Stimulated activated CD4-positive, alpha-beta T cell treated with anti-CD3 and anti-CD28 coated beads, Interleukin-12 subunit alpha, Interleukin-12 subunit beta, amount 100 ng/mL, for 48 hours (primary cell): ENCODE data around the gene SRGAP1.
"Not testable (repeated sequence)": the region's sequence is repeated elsewhere in the genome, so short reads cannot be mapped to it uniquely, and the experiment has no call there.

Source experiments
- DNase-seq, 3 donors: peaks; one replicate each; pipeline ENCODE4 v3.0.0-alpha.2; 2020; ENCODE audit warnings: low read depth in 2 of 3, low spot score in 1 of 3

SRGAP1 gene

DNA sequence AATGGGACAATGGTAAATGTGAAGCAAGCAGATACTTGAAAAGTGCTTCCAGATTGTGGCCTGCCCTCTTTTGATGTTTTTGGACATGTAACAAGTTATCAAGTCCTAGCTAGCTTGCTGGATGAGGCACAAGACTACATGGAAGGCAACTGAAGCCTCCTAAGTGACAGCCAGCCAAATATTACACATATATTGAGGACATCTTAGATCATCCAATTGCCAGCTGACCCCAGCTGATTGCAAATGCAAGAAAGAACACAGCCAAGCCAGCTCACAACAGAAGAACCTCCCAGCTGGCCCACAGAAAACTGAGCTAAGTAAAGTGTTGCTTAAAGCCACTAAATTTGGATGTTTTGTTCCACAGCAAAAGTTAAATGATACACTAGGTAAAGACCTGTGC lies 156.9 kb downstream of the SRGAP1 start:
- DNase-seq = no peak

DNA sequence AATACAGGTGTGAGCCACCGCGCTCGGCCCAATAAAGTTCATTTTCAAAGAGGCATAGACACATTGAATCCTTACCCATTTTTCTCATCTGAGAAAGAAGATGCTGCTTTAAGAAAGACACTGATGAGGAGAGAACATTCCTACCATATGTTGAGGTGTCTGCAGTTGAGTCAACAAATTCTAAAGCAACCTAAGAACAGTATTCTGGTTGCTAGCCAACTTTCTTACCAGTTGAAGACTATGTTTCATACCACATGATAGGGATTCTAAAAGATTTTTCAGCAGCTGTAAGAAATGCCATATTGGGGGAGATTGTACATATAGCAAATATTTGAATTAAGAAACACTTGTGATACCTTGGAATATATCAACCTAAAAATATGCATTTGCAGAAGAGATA lies 160.1 kb downstream of the SRGAP1 start:
- DNase-seq = no peak

DNA sequence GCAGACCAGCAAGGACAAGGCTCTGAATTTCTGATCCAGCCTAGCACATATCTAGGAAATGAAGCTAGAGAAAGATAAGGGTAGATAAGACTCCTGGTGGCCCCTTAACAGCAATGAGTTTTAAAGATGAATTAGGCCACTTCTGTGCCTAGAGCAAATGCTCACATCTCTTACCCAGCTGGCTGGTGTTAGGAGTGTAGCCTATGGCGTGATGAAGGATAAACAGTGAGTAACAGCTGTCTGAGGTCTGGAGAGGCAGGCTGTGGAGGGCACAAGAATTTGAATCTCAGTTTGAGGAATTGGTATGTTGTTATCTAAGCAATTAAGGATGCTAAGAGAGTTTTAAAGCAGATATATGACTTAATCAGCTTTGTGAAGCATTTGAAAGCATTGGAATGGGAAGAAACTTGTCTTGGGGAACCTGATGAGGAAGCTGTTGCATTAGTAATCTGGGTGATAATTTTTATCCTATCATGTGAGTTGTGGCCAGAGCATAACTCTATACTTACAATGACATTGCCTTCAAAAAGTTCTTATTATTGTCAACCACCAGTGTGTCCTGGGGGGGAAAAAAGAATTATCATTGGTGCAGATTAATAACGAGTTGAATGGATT lies 161.8 kb downstream of the SRGAP1 start:
- no peak for DNase-seq

DNA sequence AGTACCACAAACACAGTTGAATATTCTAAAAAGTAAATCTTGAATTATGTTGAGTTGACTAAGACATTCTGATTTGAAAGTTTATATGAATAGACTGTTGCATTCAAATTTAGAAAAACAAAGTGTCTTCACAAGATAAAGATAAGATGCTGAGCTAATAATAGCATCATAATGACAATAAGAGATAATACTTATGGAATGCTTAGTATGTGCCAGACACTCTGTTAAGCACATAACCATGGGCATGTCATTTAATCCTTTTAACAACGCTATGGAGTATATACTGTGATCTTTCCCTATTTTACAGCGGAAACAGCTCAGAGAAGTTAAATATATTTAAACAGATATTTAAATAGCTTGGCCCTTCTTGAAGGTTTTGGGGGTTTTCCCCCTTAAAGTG lies 163.4 kb downstream of the SRGAP1 start:
- no peak for DNase-seq

DNA sequence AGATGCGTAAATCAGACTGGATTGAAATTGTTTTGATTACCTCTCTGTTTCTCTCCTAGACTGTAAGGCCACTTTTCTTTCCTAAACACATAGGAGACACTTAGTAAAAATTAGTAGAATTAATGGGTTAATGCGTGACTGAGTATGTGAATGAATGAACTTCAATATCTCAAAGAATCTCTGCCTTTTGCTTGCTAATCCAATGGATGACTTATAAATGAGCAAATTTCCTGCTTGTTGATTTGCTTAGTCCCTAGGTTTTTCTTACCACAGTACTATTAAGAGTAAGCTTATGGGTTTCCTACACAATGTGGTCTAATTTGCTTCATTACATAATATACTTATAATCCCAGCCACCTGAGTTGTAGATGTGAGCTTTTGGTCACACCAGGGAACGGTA lies 164.1 kb downstream of the SRGAP1 start:
- no peak for DNase-seq

DNA sequence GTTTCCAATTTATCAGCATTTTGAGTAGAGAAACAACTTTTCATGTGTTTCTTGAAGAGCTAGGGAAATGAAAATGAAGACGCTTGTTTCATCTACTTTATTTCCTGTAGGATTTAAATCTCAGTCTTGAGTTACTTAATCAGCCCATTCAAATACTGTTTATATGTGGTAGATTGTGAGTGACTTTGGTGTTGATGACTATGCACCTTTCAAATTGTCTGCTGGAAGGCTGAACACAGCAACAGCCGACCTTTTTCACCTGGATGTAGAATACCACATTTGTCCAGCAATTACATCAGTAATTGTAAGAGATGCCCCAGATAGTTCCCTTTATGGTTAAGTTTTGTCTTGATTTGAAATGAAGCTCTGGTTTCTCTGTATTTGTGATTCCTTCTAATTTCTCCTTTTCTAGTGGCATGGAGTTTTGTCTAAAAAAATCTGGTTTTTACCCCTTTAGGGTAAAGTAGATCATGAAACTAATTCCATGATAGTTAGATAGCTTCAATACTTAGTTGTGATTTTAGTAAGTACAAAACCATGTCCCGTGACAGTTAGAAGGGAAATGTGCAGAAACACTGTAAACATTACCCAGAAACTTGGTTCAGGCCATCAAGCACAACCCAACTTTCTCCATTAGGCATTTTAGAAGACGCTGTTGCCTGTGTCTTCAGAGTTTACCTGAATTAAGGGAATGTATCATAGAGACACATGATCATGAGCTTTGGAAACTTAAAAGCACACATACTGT lies 165.0 kb downstream of the SRGAP1 start:
- no peak for DNase-seq

DNA sequence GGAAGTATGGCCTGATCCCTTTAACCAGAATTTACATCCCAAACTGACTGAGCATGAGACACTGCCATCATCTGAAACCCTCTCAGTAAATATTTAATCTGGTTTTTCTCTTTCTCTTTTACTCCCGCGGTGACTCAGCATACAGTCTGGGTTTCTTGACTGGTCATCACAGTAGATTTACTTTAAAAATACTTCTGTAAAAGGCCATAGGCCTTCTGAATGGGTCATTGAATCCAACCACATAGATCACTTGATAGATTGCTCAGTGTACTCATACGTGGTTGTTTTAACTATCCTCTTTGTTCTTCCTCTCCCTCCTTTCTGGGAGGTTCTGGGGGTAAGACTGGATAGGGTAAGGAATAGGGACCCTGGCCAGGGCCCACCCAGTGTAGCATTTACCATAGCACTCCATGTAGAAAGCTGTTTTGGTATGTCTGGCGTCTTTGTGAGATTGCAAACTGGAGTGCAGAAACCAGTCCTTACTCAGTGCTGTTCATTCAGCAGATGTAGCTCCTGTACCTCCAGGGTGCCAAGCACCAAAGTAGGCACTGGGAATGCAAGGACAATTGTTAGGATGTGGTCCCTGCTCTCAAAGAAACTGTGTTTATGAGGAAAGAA lies 165.7 kb downstream of the SRGAP1 start:
- DNase-seq = no peak

DNA sequence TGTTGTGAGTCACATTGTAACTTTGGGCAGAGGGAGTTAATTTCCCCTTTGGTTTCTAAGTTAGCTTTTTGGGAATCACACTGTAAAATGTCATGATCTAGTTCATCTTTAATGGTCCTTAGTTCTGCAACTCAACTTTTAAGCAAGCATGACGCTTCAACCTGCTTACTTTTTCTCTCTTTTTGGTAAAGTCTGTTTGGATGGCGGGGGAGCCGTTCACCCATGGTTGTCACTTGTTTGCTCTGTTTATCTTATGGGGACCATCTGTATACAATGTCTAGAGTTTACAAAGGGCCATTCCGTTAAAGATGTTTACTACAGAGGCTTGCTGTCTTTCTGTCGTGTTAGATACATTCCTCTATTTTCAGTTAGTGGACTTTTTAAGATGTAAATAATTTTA lies 172.0 kb downstream of the SRGAP1 start:
- DNase-seq = no peak

DNA sequence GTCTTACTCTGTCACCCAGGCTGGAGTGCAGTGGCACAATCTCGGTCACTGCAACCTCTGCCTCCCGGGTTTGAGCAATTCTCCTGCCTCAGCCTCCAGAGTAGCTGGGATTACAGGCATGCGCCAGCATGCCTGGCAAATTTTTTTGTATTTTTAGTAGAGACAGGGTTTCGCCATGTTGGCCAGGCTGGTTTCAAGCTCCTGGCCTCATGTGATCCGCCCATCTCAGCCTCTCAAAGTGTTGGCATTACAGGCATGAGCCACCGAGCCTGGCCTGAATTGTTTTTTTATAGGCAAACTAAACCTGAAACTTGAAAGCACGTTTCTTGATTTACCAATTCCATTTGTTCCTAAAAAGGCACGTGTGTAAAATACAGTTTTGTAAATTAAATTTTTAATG lies 173.6 kb downstream of the SRGAP1 start:
- not testable (repeated sequence) for DNase-seq

DNA sequence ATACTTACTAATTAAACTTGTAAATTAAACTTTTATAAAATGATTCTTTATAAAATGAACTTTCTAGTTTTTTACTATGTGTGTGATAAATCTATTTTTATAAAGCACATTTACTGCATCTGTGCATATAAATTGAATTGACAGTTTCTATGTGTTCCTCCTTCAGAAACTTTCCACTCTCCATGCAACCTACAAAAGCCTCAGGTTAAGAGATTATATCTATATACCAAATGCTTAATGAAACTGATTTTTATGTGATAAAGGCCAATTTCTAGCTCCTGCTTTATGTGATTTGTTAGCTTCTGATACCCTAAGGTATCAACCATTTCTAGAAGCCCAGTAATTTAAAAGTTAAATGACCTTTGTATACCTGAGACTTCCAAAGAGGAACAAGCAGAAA lies 174.0 kb downstream of the SRGAP1 start:
- DNase-seq = no peak

DNA sequence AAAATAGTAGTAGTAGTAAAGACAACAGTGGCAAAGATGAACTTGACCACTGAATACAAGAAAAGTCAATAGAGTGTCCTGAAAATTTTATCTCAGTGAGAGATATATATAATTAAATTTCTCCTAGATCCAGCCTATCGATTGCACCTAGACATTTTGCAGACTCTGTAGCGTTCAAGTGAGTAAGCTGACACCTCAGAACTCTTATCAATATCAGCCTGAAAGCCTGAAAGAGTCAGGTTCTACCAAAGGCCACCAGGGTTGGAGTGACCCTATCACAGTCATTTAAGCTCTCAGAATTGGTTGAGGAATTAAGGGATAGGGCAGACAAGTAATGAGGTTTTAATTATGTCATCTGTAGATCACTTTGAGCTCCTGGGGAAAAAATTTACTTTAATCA lies 174.6 kb downstream of the SRGAP1 start:
- DNase-seq = no peak

DNA sequence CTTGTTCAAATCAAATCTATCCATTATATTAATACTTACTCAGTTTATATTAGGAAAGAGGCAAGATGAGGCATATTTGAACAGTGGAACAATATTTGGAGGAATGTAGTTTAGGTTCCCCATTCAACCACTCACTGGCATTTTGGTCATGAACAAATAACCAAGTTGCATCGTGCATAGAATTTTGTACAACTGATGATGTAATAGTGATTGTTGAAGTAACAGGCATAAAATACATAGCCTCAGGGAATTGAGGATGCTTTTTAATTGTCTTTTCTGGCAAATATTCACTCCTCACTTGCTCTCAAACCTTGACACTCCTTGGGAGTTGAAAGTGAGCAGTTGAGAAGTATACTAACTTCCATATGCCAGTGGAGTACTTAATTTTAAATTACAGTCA lies 175.2 kb downstream of the SRGAP1 start:
- no peak for DNase-seq

DNA sequence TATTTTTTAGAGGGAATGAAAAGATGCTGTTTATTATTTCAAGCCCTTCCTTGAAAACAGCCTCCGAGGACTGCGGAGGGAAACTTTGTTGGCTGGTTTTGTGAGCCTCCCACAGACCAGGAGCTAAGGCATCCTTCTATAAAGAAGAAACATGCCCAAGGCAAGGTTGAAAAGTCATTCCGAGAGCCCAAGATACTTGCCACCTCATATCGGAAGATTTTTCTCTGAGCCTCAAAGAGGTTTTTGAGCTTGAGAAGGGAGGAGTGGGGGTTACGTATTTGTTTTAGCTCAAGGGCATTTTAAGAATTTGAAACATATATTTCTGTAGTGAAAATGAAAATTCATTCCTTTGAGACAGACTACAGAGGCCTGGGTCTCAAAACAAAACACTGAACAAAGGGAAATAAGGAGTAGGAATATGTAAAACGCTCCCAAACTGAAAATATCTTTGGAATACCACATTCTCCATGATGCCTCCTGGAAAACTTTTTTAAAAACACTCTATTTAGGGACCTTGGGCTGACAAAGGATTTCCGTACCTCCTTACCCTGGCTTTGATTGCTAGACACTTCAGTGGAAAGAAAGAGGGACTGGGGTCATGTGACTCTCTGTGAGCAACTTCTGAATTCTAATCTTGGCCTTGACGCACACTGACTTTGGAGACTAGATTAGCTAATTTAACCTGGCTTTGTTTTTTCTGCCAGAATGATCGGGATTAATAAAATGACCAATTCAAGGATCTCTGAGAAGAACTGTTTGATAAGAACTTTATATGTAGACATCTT lies 180.9 kb downstream of the SRGAP1 start:
- no peak for DNase-seq

DNA sequence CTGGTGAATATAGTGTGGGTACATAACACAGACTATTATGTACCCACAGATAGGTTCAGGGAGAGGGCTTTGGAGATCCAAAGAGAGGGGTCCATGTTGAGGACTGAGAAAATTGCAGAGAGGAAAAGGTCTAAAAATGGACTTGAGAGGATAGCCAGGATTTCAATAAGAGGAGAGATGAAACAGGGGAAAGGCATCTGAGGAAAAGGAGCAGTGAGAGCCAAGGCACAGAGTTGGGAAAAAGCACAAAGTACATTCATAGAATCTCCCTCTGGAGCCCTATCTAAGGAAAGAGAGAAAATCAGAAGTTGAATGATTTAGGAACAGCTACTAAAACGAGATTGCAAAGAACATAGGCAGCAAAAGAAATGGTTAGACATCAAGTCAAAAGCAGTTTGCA lies 182.8 kb downstream of the SRGAP1 start:
- DNase-seq = no peak

DNA sequence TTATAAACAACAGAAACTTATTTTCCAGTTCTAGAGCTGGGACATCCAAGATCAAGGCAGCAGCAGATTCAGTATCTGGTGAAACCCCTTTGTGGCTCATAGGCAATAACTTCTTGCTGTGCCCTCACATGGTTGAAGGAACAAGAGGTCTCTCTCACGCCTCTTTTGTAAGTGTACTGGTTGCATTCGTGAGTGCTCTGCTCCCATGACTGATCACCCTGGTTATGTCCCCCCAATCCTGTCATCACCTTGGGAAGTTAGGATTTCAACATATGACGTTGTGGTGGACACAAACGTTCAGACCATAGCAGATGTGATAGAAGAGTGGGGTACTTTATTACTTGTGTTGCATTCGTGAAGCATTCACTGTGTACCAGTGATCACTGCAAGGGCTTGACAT lies 184.0 kb downstream of the SRGAP1 start:
- no peak for DNase-seq

DNA sequence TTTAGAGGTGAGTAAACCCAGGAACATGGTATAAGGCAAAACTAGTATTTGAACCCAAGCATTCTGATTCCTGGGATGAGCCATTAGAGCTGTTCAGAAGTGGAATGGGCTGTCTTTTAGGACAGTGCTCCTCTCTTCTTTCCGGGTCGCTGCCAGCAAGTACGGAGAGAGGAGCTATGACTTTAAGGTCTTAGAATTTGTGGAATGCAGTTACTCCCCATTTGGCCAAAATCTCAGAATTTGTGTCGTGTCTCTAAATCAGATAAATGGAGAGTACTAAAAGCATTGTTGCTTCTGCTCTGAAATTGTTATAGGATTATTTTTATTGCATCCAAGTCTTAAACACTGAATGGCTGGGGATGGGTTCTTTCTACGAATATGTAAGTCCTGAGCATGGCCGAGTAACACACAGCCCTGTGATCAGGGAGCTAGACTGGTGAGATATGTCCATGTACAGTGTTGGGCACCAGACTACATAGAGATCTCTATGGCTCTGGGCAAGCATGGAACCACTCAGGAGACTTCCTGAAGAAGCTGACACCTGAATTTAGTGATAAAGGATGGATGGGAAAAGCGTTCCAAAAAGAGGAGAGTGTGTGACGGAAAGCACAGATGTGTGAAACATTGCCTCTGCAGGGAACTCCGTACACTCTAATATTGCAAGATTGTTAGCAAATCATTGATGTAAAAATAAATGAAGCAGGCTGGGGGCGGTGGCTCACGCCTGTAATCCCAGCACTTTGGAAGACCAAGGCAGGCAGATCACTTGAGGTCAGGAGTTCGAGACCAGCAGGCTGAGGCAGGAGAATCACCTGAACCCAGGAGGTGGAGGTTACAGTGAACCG lies 184.7 kb downstream of the SRGAP1 start:
- DNase-seq = no peak

DNA sequence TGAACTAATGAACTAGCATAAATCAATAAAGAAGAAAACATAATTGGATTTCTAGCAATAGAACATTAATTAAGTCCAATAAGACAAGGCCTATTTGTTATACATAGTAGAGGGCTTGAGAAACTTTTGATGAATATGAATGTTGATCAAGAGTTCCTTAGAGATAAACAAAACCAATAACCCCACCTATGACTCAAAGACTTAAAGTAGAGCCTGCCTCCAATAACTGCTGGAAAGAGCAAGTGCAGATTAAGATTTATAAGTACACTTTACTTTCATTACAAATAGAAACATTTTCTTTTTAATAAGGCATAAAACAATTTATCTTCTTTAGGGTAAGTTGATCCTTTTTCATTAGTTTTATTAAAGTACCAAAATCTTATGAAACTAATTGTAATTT lies 185.7 kb downstream of the SRGAP1 start:
- DNase-seq = no peak

DNA sequence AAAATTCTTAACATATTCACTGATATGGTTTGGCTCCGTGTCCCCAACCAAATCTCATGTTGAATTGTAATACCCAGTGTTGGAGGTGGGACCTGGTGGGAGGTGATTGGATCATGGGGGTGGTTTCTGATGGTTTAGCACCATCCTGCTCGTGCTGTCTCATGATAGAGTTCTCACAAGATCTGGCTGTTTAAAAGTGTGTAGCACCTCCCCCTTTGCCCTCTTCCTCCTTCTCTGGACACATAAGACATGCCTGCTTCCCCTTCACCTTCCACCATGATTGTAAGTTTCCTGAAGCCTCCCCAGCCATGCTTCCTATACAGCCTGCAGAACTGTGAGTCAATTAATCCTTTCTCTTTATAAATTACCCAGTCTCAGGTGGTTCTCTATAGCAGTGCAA lies 189.6 kb downstream of the SRGAP1 start:
- DNase-seq = not testable (repeated sequence)

DNA sequence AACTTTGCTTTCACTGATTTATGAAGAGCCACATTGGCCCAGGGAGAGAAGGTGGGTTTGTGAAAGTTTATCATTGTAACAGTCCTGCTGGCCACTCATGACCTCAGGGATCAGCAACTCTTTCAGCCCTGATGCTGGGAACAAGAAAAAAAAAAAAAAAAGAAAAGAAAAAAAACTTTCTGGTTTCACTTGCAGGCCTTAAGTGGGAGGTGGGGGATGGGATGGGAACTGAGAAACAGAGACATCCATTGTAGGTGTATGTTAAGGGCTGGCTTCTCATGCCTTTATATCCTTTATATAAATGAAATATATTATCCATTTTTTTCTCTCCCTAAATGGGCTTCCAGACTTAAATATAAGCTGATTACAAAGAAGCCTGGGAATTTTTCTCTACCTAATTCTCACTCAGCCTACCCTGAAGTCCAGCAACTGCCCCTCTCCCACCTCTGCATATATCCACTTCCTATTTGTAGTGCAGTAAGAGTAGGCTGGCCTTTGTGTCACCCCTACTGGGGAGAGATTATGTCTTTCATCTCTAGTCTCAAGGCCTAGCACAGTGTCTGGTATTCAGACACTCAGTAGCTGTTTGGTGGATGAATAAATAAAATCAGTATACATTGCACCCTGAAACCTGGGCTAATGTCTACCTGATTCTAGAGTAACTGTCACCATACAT lies 190.5 kb downstream of the SRGAP1 start:
- DNase-seq = no peak

DNA sequence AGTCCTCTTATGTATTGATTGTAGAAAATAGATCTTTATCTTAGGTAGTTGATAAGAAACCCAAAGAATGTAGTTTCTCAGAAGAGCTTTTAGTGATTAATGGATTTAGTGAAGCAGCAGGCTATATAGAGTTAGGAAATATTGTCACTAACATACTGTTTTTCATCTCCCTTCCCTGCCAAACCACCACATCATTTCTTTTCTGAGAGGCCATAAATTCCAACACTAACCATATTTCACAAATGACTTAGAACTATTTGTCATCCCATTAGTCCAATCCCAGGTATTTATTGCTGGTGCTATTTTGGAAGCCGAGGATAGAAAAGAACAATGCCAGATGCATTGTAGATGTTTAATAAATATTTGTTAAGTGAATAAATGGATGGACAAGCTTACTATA lies 191.9 kb downstream of the SRGAP1 start:
- DNase-seq = no peak
